Measurements from ENCODE around the gene MSLN.

DNA sequence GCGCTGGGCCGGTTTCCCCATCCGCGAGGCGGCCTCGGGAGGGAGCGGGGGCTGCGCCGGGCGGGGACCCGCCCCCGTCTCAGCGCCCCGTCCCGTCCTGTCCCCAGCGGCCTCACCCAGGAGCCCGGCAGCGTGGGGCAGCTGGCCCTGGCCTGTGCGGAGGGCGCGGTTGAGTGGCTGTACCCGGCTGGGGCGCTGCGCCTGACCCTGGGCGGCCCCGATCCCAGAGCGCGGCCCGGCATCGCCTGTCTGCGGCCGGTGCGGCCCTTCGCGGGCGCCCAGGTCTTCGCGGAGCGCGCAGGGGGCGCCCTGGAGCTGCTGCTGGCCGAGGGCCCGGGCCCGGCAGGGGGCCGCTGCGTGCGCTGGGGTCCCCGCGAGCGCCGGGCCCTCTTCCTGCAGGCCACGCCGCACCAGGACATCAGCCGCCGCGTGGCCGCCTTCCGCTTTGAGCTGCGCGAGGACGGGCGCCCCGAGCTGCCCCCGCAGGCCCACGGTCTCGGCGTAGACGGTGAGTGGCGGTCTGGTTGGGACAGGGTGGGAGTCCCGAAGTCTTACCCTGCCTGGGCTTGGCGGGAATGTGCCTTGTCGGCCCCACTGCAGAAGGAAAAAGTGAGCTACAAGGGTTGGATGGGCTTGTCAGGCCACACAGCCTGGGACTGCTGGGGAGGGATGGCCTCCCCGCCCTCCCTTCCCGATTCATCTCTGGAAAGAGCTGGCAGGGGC, 44.9 kb upstream of the MSLN start:
- no peak for TF ChIP-seq EZH2phosphoT487 (IDR thresholded peaks at IDR 0.05; ENCODE audit: borderline replicate concordance, low read length)
- TF ChIP-seq, protein P1, sequence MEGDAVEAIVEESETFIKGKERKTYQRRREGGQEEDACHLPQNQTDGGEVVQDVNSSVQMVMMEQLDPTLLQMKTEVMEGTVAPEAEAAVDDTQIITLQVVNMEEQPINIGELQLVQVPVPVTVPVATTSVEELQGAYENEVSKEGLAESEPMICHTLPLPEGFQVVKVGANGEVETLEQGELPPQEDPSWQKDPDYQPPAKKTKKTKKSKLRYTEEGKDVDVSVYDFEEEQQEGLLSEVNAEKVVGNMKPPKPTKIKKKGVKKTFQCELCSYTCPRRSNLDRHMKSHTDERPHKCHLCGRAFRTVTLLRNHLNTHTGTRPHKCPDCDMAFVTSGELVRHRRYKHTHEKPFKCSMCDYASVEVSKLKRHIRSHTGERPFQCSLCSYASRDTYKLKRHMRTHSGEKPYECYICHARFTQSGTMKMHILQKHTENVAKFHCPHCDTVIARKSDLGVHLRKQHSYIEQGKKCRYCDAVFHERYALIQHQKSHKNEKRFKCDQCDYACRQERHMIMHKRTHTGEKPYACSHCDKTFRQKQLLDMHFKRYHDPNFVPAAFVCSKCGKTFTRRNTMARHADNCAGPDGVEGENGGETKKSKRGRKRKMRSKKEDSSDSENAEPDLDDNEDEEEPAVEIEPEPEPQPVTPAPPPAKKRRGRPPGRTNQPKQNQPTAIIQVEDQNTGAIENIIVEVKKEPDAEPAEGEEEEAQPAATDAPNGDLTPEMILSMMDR (conservative IDR thresholded peaks at IDR 0.05; ENCODE audit: low read depth, low read length): no peak

Measured in PC-3 (cell line).